HG02610 (cell line): ENCODE data around the gene ZBTB34.
"Not testable (repeated sequence)": the region's sequence is repeated elsewhere in the genome, so short reads cannot be mapped to it uniquely, and the experiment has no call there.

Source experiments
- ATAC-seq: cut with Tn5 transposase; IDR thresholded peaks from one replicate; pipeline ENCODE4 v1.9.1; 2021; ENCODE audit warnings: mild to moderate bottlenecking, moderate library complexity; ENCODE audit not compliant: unreplicated experiment

The ZBTB34 gene, protein sequence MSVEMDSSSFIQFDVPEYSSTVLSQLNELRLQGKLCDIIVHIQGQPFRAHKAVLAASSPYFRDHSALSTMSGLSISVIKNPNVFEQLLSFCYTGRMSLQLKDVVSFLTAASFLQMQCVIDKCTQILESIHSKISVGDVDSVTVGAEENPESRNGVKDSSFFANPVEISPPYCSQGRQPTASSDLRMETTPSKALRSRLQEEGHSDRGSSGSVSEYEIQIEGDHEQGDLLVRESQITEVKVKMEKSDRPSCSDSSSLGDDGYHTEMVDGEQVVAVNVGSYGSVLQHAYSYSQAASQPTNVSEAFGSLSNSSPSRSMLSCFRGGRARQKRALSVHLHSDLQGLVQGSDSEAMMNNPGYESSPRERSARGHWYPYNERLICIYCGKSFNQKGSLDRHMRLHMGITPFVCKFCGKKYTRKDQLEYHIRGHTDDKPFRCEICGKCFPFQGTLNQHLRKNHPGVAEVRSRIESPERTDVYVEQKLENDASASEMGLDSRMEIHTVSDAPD

DNA sequence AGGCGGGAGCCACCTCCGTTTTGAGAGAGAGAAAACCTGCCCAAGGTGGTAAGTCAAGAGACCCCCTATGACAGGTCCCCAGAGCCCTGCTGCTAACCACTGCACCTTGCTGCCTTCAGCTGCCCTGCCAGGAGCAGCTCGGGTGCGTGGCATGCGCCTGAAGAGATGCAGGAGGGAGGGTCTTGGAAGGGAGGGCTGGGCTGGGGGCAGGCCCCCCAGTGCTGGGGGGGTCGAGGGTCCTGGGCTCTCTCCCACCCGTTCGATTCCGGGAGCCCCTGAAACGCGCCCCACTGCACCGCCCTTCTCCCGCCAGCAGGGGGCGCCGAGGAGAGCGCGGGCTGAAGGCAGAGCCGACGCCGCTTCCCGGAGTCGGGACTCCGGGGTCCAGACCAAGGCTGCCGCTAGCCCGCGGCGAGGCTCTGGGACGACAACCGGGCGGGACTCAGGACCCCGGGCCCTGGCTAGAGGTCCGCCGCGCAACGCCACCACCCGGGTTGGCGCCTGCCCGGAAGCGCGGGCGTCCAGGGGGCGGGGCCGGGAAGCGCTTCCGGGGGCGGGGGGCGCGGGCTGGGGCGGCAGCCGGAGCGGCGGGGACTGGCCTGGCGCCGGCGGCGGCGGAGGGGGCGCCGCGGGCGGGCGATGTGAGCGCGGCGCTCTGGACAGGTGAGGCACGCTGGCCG, at the start of gene ZBTB34:
Gene ZBTB34, plus strand, starts transcription at position 563 of the 680 bp plus-strand sequence. CDS start 18,761 bp downstream, outside the sequence.
- ATAC-seq: peak; percentile 62

DNA sequence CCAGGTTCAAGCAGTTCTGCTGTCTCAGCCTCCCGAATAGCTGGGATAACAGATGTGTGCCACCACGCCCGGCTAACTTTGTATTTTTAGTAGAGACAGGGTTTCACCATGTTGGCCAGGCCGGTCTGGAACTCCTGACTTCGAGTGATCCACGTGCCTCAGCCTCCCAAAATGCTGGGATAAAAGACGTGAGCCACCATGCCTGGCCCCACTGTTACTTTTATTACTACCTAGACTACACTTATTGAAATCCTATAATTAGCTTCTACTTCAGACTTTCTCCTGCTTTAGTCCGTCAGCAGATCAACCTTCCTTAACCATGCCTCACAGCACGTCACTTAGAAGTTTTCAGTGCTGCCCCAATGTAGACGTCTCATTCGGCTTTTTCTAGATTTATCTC, 47.4 kb upstream of the ZBTB34 start:
- ATAC-seq: no peak

DNA sequence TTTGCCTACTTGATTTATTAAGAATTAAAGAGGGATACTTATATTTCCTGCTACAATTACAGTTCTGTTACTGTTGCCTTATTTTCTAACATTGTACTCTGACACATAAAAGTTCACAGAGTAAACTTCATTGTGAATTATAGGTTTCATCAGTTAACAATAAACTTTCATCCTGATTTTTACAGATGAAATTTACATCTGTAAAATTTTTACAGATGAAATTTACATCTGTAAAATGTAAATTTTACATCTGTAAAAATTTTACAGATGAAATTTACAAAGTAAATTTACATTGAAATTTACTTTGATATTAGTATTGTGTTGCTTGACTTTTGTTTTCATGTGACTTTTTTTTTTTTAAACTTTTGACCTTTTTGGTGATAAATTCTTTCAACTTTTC, 46.3 kb upstream of the ZBTB34 start:
- ATAC-seq: no peak

DNA sequence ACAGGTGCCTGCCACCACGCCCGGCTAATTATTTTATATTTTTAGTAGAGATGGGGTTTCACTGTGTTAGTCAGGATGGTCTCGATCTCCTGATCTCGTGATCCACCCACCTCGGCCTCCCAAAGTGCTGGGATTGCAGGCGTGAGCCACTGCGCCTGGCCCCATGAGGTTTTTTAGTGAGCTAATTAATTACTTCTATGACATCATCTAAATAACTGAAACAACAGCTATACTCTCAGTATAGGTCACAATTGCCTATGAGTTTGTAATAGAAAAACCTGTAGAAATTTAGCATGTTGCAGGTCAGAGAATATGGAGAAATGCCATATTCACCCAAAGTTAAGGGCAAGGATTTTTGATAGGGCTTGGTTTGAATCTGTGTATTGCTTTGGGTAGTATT, 42.8 kb upstream of the ZBTB34 start:
- ATAC-seq: not testable (repeated sequence)

DNA sequence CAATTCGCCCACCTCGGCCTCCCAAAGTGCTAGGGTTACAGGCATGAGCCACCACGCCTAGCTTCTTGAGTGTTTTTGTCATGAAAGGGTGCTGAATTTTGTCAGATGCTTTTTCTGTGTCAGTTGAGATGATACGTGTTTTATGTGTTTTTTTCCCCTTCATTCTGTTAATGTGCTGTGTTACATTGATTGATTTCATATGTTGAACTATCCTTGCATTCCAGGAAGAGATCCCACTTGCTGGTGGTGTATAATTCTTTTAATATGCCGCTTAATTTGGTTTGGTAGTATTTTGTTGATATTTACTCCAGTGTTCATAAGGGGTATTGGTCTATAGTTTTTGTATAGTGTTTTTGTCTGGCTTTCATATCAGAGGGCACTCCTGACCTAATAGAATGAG, 42.0 kb upstream of the ZBTB34 start:
- no peak for ATAC-seq

DNA sequence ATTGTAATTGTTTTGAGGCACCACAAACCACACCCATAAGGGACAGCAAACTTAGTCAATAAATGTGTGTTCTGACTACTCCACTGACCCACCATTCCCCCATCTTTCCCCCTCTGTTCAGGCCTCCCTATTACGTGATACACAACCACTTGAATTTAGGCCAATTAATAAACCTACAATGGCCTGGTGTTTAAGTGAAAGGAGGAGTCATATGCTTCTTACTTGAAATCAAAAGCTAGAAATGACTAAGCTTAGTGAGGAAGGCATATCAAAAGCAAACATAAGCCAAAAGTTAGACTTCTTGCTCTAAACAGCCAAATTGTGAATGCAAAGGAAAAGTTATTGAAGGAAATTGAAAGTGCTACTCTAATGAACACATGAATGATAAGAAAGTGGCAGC, 41.0 kb upstream of the ZBTB34 start:
- peak; percentile 67 for ATAC-seq

DNA sequence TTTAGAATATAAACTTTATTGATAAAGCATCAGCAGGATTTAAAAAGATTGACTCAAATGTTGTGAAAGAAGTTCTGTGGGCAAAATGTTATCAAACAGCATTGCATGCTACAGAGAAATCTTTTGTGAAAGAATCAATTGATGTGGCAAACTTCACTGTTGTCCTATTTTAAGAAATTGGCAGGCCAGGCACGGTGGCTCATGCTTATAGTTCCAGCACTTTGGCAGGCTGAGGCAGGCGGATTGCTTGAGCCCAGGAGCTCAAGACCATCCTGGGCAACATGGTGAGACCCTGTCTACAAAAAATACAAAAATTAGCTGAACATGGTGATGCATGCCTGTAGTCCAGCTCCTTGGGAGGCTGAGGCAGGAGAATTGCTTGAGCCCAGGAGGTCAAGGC, 38.2 kb upstream of the ZBTB34 start:
- ATAC-seq: no peak

DNA sequence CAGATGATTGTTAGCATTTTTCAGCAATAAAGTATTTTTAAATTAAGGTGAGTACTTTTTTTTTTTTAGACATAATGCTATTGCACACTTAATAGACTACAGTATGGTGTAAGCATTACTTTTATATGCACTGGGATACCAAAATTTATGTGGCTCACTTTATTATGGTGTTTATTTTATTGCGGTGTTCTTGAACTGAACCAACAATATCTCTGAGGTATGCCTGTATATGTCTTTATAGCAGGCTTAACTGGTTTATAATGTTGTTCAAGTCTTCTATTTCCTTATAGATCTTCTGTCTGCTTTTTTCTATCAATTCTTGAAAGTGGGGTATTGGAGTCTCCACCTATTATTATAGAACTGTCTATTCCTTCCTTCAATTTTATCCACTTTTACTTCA, 37.6 kb upstream of the ZBTB34 start:
- ATAC-seq: no peak

DNA sequence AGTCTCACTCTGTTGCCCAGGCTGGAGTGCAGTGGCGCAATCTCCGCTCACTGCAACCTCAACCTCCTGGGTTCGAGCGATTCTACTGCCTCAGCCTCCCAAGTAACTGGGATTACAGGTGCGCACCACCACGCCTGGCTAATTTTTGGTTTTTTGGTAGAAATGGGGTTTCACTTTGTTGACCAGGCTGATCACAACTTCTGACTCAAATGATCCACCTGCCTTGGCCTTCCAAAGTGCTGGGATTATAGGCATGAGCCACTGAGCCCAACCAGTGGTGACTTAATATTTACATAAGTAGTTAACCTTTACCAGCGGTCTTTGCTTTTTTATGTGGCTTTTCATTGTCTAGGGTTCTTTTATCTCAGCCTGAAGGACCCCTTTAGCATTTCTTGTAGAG, 36.4 kb upstream of the ZBTB34 start:
- not testable (repeated sequence) for ATAC-seq

DNA sequence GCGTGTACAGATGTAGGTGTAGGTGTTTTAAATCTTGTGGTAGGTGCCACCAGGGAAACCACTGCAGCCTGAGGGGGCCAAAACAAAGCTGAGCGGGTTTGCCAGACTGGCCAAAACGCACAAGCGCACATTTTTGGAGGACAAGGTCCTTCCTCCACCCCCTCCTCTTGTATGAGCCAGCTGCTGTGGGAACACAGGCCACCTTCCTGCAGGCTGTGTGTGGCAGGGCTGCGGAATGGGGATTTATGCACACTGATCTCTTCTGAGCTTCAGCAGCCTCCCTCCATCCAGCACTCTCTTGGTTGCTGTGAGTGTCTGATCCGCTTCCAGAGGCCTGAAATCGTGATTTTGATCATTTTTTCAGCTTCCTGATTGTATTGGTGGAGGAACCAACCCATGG, 33.2 kb upstream of the ZBTB34 start:
- no peak for ATAC-seq

DNA sequence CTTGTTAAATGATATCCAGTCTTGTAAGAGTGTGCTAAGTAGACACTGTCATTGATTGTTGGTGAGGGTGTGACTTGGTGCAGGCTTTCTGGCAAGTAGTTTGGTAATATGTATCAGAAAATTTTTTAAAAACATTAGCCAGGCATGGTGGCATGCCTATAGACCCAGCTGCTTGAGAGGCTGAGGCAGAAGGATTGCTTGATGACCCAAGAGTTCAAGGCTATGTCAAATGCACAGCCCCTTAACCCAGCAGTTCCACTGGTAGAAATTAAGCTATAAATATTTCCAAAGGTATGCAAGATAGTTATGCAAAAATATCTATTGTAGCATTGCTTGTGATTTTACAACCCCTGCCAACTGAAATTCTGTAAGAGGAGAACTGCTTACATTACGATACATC, 31.4 kb upstream of the ZBTB34 start:
- no peak for ATAC-seq

DNA sequence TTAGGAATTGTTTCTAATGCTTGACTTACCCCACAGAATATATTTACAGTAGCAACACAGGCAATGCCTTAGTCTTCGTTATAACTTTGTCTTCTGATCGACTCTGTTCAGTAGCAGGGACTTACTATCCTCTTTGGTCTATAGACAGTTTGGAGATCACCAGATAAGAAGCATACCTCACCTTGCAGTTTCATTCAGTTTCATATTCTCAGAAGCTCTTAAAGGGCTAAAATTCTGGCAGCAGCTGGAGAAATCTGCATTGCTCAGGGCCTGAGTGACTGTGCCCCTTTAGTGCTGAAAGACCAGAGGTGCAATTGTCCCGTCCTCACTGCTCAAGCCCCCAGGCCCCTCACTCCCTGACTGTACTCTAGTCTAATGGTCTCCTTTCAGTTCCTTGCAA, 29.6 kb upstream of the ZBTB34 start:
- ATAC-seq: no peak

DNA sequence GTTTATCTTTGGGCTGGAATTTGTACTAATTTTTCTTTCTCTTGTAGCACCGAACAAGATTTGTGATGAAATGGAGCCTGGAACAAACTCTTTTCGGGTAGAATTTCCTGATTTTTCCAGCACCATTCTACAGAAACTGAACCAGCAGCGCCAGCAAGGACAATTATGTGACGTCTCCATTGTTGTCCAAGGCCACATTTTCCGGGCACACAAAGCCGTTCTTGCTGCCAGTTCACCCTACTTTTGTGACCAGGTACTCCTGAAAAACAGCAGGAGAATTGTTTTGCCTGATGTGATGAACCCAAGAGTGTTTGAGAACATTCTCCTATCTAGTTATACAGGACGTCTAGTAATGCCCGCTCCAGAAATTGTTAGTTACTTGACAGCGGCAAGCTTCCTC, 28.0 kb upstream of the ZBTB34 start:
- no peak for ATAC-seq

DNA sequence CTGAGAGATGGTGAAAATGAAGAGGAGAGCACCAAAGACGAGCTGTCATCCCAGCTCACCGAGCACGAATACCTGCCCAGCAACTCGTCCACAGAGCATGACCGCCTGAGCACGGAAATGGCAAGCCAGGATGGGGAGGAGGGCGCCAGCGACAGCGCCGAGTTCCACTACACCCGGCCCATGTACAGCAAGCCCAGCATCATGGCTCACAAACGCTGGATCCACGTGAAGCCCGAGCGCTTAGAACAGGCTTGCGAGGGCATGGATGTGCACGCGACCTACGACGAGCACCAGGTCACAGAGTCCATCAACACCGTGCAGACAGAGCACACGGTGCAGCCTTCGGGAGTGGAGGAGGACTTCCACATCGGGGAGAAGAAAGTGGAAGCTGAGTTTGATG, 27.4 kb upstream of the ZBTB34 start:
- ATAC-seq: no peak

DNA sequence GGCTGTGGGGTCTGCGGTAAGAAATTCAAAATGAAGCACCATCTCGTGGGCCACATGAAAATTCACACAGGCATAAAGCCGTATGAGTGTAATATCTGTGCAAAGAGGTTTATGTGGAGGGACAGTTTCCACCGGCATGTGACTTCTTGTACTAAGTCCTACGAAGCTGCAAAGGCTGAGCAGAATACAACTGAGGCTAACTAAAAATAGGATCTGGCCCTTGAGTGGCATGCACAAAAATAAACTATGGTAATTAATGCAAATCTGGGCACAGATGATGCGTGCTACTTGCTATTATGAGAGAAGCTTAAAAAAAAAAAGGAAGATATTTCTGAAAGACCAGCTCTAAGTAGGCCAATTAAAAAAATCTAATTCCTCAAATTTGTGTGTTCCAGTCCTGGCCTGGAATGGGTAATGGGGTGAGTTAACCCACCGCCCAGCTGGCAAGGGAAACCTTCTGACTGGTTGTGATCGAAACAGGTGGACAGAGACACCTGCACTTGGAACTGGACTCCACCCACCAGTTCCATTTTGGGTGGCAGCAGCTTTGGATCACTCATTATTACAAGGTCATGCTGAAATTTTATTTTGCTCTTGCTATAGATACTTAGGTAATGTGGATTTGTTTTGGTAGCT, 26.6 kb upstream of the ZBTB34 start:
- ATAC-seq: no peak

DNA sequence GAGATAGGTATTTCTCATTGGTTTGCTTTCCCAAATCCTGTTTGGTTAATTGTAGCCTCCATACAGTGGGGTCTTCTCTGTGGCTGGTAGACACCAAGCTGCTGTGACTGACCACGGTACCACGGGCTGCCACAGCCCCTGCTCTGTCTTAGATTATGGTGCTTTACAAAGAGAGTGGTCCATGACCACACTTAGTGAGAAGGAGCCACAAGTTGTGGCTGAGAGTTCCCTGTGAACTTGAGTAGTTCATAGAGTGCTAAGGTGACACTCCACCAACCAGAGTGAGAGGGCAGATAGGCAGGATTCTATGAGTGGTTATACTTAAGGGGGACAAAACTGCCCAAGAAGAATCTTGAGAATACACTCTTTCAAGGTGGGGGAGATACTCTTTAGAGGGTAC, 25.8 kb upstream of the ZBTB34 start:
- no peak for ATAC-seq

DNA sequence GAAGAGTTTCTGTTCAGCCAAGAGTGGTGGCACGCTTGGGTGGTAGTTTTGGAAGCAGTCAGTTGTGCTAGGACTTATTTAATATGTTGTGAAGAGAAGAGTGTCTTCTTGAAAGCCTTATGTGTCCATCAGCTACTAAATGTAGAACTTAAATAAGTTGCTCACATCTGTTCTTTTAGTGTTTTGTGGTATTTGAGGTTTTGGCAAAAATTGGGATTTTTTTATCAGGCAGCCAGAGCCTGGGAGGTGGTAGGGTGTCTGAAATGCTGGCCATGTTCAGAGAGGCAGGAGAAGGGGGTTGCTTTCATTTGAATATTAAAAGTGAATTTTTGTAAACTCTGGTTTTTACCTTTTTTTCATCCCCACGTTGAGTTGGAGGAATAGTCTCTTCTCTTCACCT, 24.2 kb upstream of the ZBTB34 start:
- ATAC-seq: no peak

DNA sequence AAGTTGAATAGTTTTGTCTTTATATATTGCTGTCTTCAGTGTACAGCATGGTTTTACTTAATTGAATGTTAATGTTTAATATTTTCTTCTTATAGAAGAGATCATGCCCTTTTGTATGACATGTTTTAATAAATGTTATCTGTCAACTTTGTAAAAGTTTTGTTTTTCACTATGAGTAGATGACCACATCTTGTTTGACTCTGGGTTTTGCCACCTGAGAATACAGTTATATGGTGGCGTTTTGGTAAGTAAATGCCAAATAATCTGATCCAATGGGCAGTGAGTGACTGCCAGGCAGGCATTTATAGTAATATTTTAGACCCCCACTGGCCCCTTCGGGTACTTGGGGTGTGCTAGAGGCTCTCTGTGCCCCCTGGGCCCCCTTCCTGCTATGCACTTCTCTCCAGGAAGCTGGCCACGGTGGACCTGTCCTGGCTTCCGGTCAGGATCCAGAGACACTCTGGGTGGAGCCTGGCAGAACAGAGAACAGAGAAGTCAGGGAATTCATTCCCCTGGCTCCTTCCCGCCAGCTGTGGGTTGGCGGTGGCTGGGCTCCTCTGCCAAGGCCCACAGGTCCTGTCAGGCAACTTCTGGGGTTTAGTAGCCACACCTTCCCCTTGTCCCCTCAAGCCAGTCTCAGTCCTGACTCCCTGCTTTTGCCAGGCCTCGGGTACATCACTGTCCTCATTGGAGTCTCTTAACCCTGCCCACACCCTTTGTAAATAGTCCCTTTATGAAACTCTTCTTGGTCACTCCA, 22.2 kb upstream of the ZBTB34 start:
- ATAC-seq: no peak

DNA sequence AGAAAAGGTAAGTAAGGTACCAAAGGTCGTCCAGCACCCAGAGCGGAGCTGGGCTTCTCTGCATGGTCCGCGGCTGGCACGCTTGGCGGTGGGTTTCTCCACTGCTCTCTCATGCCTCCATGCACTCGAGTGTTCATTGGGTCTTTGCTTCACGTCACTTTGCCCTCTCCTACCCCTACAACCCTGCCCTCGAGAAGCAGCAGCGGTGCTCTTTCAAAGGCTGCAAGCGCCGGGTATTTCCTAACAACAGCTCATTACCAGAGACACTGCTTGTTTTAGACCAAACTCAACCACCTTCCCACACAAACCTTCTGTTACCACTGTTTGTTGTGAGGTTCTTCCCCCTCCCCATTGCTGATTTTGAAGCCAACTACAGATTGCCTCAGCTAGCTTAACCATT, 21.5 kb upstream of the ZBTB34 start:
- peak; percentile 46 for ATAC-seq

DNA sequence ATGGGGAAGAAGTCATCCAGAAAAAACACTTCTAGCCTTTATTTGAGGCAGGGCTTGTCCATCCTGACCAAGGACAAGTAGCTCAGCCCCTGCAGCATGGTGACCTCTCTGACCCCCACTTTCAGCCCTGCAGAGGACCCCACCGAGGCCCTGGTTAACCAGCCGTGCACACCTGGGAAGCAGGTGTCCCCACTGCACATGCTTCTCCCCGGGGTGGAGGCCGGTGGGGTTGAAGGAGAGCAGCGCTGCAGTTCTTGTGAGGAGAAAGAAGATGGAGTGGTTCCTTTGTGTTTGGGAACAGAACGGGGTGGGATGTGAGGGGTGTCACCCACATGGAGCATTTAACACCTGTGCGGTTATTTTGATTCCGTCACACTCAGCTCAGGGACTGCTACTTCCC, 21.1 kb upstream of the ZBTB34 start:
- peak; percentile 9 for ATAC-seq

DNA sequence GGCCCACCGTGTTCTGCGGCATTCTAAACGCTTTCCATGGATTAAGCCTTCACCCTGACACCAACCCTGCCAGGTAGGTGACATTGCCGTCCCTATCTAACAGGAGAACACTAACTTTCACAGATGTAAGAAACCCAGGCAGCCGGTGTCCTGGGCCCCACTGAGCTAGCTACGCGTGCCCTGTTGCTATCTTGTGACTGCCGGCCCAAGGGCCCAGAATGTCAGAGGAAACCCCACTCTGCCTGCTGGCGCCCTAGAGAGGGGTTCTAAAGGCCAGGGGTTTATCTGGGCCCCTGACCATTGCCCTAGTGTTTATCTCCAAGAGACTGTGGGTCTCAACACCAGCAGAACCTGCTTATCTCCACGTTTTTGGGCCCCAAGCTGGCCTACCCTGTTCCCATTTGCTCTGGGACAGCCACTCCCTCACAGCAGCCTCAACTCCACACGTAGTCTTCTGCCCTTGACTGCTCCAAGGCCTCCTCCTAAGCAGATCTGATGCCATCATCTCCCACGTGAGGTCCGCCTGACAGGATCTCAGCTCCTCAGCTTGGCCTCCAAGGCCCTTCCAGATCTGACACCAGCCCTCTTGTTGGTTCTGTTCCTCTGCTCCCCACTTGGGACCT, 18.1 kb upstream of the ZBTB34 start:
- no peak for ATAC-seq
